ENCODE results near the gene TMIE.

TMIE gene

DNA sequence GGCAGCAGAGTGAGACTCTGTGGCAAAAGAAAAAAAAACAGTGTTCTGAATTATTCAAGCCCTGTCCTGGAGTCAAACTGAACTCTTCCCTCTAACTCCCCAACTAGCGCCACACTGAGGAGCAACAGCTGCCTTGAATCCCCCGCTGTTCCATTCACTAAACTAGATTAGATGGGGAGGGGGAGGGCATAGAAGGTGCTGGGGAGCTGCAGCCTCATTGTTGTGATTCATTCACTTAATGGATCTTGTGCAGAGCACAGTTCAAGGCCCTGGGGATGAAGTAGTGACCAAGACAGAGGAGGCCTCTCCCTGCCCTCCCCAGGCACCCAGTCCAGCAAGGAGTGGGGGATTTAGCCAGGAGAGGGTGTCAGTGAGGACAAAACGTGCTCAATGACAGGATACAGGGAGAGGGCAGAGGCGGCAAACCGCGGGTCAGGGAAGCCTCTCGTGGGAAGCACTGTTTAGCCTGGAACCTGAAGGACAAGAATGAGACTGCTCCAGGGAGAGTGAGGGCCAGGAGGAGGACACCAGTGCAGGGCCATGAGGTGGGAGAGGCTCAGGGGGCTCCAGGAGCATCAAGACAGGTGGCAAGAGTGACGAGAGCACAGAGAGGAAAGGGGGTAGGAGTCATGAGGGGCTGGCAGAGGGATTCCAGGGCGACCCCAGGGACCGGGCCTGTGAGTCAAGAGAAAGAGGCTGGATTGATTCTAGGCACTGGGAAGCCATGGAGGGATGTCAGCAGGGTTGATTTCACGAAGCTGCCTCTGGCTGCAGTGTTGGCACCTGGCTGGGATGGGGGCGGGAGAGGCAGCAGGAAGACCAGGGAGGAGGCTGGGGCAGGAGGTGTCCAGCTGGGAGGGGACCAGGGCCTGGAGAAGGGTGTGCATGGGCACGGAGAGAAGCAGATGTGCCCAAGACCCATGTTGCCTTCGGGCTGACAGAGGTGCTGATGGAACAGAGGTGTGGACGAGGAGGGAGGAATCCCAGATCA lies 39.1 kb upstream of the TMIE start:
- H3K4me3 ChIP-seq (ENCODE audit: low read length), result no peak overlapping the region
- TF ChIP-seq, protein P1, sequence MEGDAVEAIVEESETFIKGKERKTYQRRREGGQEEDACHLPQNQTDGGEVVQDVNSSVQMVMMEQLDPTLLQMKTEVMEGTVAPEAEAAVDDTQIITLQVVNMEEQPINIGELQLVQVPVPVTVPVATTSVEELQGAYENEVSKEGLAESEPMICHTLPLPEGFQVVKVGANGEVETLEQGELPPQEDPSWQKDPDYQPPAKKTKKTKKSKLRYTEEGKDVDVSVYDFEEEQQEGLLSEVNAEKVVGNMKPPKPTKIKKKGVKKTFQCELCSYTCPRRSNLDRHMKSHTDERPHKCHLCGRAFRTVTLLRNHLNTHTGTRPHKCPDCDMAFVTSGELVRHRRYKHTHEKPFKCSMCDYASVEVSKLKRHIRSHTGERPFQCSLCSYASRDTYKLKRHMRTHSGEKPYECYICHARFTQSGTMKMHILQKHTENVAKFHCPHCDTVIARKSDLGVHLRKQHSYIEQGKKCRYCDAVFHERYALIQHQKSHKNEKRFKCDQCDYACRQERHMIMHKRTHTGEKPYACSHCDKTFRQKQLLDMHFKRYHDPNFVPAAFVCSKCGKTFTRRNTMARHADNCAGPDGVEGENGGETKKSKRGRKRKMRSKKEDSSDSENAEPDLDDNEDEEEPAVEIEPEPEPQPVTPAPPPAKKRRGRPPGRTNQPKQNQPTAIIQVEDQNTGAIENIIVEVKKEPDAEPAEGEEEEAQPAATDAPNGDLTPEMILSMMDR (conservative IDR thresholded peaks at IDR 0.05; ENCODE audit: low read depth, low read length), result no peak
- DNase-seq (ENCODE audit: low read depth), result no peak

DNA sequence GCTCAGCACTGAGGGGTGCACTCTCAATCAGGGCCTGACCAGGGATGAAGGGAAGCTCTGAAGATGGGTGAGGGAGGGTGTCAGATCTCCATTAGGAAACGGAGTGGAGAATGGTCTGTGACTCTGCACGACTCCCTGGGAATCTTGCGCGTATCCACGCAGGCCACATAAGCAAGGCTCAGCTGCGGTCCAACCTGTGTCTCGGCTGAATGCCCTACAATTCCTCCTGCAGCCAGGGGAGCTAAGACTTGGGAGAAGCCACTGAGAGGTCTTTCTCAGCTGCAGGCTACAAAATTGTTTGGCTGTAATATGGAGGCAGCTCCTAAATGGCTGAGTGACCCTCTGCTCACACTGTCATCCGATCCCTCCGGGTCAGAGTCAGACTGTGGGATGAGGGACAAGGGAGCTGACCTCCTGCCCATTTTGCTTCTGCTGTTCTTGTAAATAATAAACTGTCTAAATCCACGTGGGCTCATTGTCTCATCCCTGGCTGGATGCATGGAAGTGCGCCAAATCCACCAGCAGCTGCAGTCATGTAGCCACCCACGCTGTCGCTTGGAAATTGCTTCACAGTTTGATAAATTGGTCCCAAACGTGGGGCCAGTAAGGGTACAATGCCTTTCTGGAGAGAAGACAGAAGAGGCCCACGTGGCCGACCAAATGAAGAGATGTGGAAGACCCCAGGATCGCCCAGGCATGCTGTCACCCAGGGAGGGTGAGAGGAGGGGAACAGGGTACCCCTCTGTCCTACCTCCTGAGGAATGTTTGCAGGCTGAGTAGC lies 38.2 kb upstream of the TMIE start:
- TF ChIP-seq, protein P1 (conservative IDR thresholded peaks at IDR 0.05; ENCODE audit: low read depth, low read length), result no peak
- no peak for DNase-seq (ENCODE audit: low read depth)
- H3K4me3 ChIP-seq (ENCODE audit: low read length), result no peak overlapping the region

DNA sequence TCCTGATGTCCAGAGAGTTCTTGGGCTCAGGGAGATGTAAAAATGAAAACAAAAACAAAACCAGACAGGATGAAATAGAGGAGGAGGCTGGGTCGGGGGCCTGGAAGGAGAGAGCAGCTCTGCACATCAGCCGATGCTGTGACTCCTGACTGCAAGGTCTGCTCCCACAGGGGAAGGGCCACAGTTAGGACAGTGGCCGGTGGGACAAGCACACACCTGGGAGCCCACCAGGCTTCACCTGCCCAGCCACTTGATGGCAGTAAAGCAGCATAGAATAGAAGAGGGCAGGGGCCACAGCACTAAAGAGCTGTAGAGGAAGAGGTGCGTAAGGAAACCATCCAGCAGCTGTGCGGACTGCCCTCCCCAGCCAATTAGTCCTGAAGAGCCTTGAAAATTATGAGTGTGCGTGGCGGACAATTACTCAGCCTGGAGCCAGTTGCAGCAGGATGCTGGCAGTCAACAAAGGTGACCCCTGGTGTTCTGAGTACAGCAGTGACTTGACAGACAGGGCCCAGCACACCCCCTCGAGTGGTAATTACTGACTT lies 37.5 kb upstream of the TMIE start:
- TF ChIP-seq, protein P1 (conservative IDR thresholded peaks at IDR 0.05; ENCODE audit: low read depth, low read length), result peak; percentile 26
- no peak for DNase-seq (ENCODE audit: low read depth)
- H3K4me3 ChIP-seq (ENCODE audit: low read length), result no peak overlapping the region

DNA sequence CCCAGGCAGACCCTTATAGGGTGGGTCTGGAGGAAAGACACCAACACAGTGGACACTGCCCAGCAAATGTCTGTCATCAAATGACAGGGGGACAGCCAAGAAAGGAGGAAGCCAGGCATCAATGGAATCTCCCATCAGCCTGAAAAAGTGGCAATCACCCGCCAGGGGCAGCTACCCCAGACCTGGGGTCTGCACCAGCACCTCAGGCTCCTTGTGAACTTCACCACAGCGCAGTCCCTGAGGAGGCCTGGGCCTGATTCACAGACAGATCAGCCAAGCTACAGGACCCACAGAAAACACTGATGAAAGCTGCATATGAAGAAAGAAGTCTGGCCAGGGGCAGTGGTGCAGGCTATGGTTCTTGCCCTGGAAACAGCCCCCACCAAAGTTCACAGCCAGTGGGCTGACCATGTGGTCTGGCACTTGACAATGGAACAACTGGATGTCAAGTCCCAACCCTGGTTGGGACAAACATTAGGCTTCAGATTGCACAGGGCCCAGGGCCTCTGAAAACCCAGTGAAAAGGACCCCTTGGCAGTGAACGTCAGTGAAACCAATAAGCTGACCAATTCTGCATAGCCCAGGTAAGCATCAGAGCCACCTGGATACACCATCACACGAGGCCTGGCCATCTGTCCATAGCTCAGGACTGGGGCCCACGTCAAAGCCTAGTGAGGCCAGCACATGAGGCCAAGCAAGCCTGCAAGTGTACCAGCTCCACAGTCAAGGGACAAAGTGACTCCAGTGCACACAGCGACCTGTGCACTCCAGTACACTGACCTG lies 36.8 kb upstream of the TMIE start:
- no peak for DNase-seq (ENCODE audit: low read depth)
- TF ChIP-seq, protein P1 (conservative IDR thresholded peaks at IDR 0.05; ENCODE audit: low read depth, low read length), result no peak
- no peak overlapping the region for H3K4me3 ChIP-seq (ENCODE audit: low read length)

DNA sequence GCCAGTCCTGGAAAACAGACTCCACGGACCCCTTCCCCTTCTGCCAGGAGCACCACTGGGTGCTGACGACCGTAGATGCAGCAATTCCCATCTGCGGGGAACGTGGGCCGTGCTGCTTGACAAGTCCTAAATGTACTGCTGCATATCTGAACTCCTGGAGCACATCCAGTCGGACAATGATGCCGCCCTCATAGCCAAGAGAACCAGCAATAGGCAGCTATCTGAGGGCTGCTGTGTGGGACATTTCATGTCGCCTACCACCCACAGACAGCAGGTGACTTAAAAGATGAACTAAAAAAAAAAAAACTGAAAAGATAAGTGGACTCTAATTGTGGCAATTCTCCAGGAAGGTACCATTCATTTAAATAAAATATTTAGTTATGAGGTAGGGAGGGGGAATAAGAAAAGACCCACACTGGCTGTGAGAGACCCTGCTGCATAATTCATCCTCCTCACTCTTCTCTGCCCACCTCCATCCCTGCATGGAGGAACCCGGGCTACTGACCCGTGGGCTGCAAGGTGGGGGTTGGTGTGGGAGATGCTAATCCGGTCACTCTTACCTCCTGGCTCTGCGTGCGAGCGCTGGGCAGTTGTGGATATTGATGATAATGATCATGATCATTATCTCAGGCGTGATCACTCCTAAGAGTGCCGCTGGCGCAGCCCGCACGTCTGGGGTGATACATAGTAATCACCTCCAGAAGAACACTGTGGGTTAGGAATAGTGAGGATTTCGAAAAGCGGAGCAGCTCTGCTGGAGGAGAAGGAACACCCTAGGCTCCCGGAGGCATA lies 36.0 kb upstream of the TMIE start:
- no peak for DNase-seq (ENCODE audit: low read depth)
- TF ChIP-seq, protein P1 (conservative IDR thresholded peaks at IDR 0.05; ENCODE audit: low read depth, low read length), result no peak
- no peak overlapping the region for H3K4me3 ChIP-seq (ENCODE audit: low read length)

Measured in retinal pigment epithelial cell (primary cell).